AG04449 (cell line): Measurements from ENCODE around the gene GNAO1.
A peak's percentile ranks its signal among the peaks of the same experiment; 100 is the strongest.

ENCODE experiments used
- CTCF ChIA-PET: fragments of 350-600 bp; formaldehyde crosslinking; extraction: SDS; loops from one replicate; lab custom pipeline; 2021; ENCODE audit warnings: antibody characterized with exemption; lab: Yijun Ruan, JAX
- POLR2A ChIA-PET: fragments of 400-600, 350-600 bp; formaldehyde crosslinking; extraction: SDS; loops from one replicate; lab custom pipeline; 2020; ENCODE audit warnings: antibody characterized with exemption, inconsistent platforms; lab: Yijun Ruan, JAX
- DNase-seq: peaks from one replicate; pipeline ENCODE4 v3.0.0-alpha.2; 2010; ENCODE audit warnings: low read depth, low spot score
- H3K4me3 ChIP-seq: 2 replicates; pipeline ENCODE4 v1.5.1; 2011; ENCODE audit warnings: low read depth, mild to moderate bottlenecking, control low read depth, low read length
- CTCF ChIP-seq: IDR thresholded peaks from one replicate; pipeline ENCODE4 v1.5.1; 2011; ENCODE audit warnings: mild to moderate bottlenecking, moderate library complexity, low read length, control low read depth, inconsistent platforms; ENCODE audit not compliant: insufficient read depth; ENCODE audit errors: missing control alignments

GNAO1 gene

GRCh38 chr16:56355786-56356275, 164.5 kb downstream of the GNAO1 start:
- peak overlapping the region; percentile 48; the same call in 1 of the 2 replicates for H3K4me3 ChIP-seq
- ChIA-PET POLR2A (no interaction called here), CTCF (interaction anchor here (0.6 to 3.1 kb wide), 27 partner anchors 9 to 886 kb away, joined by 3 to 49 read pairs (median 4); no protein-coding TSS in a partner anchor)
- no peak for TF ChIP-seq CTCF
- DNase-seq, result no peak

- ChIA-PET CTCF (interaction anchor here (0.6 to 3.1 kb wide), 36 partner anchors 8 to 887 kb away, joined by 3 to 49 read pairs (median 3); no protein-coding TSS in a partner anchor), POLR2A (interaction anchor here (0.6 to 1.3 kb wide), 2 partner anchors 14 to 31 kb away, joined by 3 to 4 read pairs; no protein-coding TSS in a partner anchor)
- no peak for DNase-seq
- TF ChIP-seq CTCF, result peak; percentile 93
- H3K4me3 ChIP-seq, result peak overlapping the region; percentile 48
Observed at GRCh38 chr16:56356276-56357240, 165.3 kb downstream of the GNAO1 start.

- DNase-seq, result no peak
- peak overlapping the region; percentile 48 for H3K4me3 ChIP-seq
- ChIA-PET CTCF (interaction anchor here (0.6 to 3.1 kb wide), 11 partner anchors 9 to 820 kb away, joined by 3 to 40 read pairs (median 3); no protein-coding TSS in a partner anchor), POLR2A (interaction anchor here (1.3 kb wide), 1 partner anchor 30 kb away, joined by 4 read pairs; no protein-coding TSS in a partner anchor)
- no peak for TF ChIP-seq CTCF
Observed at GRCh38 chr16:56357241-56357764, 166.0 kb downstream of the GNAO1 start.

- POLR2A ChIA-PET, result interaction anchor here (1.3 kb wide), 1 partner anchor 30 kb away, joined by 4 read pairs; no protein-coding TSS in a partner anchor
- TF ChIP-seq CTCF, result no peak
- CTCF ChIA-PET, result interaction anchor here (0.6 to 3.1 kb wide), 6 partner anchors 10 to 821 kb away, joined by 3 to 40 read pairs (median 3); no protein-coding TSS in a partner anchor
- H3K4me3 ChIP-seq, result no peak overlapping the region
- no peak for DNase-seq
Observed at GRCh38 chr16:56357765-56358322, 166.6 kb downstream of the GNAO1 start.

GRCh38 chr16:56360117-56361008, 169.1 kb downstream of the GNAO1 start:
- ChIA-PET POLR2A (no interaction called here), CTCF (interaction anchor here (1.4 kb wide), 1 partner anchor 10 kb away, joined by 4 read pairs; no protein-coding TSS in a partner anchor)
- no peak for TF ChIP-seq CTCF
- no peak for DNase-seq
- H3K4me3 ChIP-seq, result no peak overlapping the region
